CD4-positive, alpha-beta T cell treated with Interleukin-6 at 100 ng/mL for 8 hours (primary cell): Measurements from ENCODE around the gene E4F1.
A peak's percentile ranks its signal among the peaks of the same experiment; 100 is the strongest.
"Not testable (repeated sequence)": the region's sequence is repeated elsewhere in the genome, so short reads cannot be mapped to it uniquely, and the experiment has no call there.

Experiments
- DNase-seq: peaks from one replicate; pipeline ENCODE4 v3.0.0-alpha.2; 2020; ENCODE audit warnings: mixed read lengths, low spot score

Gene E4F1

DNA sequence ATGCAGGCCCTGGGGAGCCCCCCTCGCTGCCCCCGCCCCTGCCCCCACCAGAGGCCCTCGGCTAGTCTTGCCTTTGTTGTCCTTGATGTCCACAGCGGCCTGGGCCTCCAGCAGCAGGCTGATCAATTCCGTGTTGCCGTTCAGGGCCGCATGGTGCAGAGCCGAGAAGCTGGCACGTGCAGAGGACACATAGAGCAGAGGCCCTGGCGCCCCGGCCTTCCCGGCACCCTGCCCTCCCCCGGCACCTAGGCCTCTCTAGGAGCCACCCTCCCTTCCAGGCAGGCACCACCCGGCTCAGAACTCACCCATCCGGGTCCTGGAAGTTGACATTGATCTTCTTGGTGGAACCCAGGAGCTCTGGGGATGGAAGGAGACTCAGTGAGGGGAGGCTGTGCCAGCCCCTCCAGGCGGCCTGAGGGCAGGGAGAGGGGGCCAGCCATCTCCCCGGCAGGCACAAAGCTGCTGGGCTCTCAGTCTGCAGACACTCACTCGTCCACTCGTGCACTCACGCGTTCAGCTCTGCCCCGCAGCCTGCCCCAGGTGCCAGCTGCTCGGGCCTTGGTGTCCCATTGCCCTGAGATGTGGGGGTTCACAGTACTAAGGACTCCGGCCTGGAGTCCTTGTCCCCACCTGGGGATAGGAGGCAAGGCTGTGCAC lies 33.3 kb upstream of the E4F1 start:
- DNase-seq, result no peak

- DNase-seq, result no peak
These were observed 32.5 kb upstream of the E4F1 start for GRCh38 chr16:2190659-2191445.

GRCh38 chr16:2191446-2191706 lies 32.0 kb upstream of the E4F1 start:
- no peak for DNase-seq

GRCh38 chr16:2194166-2194834 lies 29.1 kb upstream of the E4F1 start:
- DNase-seq, result no peak

DNA sequence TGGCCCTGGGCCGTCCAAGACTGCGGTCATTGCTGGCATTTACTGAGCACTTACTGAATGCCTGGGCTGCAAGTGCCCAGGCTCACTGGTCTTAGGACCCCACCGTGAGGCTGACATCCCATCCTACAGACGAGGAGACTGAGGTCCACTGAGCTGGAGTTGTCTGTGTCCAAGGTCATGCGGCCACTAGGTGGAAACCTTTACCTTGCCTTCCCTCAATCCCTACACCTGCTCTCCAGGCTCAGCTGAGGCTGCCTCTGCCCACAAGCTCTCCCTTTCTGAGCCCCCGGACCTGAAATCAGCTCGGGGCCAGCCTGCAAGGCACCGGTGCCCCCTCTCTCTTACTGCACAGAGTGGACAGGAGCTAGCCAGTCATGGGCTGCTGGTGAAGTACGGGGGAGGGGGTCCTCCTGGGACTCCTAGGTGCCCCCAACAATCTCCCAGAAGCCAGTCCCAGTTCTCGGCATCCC lies 28.5 kb upstream of the E4F1 start:
- peak; percentile 67 for DNase-seq

- no peak for DNase-seq
These were observed 27.8 kb upstream of the E4F1 start for GRCh38 chr16:2195322-2196161.

- DNase-seq, result no peak
These were observed 27.0 kb upstream of the E4F1 start, which contains the start of gene CASKIN1 for GRCh38 chr16:2196162-2196980. Gene CASKIN1 (minus strand): TSS chr16:2196605. CDS start chr16:2196432, 173 bp downstream.

DNA sequence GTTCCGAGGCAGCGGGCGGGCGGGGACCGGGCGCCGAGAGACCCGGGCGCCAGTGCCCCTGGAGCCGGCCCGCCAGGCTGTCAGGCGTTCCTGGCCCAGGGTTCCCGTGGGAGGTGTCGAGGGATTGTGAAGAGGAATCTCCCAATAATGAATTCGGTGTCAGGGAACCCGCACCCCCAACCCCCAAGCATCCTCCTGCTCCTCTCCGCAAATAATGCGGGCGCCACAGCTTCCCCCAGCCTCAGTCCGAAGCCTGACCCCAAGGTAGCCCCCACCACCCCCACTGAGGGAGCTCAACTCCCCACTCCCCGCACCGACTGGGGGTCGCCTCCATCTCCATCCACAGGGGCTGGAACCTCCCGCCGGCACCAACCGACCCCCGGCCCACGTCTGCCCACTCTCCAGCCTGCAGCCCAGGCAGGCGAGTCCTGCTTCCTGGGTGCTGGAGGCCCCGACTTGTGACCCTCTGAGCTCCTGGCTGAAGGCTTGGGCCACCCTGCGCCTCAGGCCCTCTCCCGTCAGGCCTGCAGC lies 26.3 kb upstream of the E4F1 start:
- no peak for DNase-seq

DNA sequence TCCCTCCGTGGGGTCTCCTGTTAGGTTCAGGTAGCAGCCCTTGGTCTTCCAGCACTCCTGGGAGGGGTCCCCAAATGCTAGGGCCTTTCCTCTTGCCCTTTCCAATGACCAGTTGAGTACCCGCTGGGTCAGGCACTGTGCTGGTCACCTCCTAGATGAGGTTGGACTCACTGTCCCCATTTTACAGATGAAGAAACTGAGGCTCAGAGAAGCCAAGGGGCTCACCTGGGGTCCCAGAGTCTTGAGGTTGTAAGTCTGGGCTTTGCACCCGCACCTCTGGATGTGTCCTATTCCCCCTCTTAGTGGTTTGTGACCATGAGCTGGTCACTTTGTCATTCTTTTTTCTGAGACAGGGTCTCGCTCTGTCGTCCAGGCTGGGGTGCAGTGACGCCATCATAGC lies 25.6 kb upstream of the E4F1 start:
- DNase-seq, result no peak

GRCh38 chr16:2198283-2198682 lies 25.1 kb upstream of the E4F1 start:
- DNase-seq, result no peak

GRCh38 chr16:2199095-2199494 lies 24.3 kb upstream of the E4F1 start:
- no peak for DNase-seq

- DNase-seq, result no peak
These were observed 23.7 kb upstream of the E4F1 start for GRCh38 chr16:2199621-2200139.

GRCh38 chr16:2200313-2200712 lies 23.1 kb upstream of the E4F1 start:
- no peak for DNase-seq

DNA sequence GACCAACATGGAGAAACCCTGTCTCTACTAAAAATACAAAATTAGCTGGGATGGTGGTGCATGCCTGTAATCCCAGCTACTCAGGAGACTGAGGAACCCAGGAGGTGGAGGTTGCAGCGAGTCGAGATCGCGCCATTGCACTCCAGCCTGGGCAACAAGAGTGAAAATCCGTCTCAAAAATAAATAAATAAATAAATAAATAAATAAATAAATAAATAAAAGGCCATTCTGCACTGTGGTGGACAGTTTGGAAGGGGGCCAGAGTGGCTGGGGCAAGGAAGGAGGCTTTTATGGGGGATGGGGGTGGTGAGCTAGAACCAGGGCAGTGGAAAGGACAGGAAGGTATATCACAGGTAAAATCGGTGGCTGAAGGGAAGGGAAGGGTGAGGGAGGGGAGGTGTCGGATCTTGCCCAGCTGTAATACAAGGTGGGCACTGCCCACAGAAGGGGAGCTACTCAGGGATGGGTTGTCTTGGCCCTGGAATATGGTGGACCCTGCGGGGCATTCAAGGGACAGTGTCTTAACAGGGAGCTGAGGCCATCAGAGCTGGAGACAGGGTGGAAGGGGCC lies 20.2 kb upstream of the E4F1 start:
- not testable (repeated sequence) for DNase-seq

DNA sequence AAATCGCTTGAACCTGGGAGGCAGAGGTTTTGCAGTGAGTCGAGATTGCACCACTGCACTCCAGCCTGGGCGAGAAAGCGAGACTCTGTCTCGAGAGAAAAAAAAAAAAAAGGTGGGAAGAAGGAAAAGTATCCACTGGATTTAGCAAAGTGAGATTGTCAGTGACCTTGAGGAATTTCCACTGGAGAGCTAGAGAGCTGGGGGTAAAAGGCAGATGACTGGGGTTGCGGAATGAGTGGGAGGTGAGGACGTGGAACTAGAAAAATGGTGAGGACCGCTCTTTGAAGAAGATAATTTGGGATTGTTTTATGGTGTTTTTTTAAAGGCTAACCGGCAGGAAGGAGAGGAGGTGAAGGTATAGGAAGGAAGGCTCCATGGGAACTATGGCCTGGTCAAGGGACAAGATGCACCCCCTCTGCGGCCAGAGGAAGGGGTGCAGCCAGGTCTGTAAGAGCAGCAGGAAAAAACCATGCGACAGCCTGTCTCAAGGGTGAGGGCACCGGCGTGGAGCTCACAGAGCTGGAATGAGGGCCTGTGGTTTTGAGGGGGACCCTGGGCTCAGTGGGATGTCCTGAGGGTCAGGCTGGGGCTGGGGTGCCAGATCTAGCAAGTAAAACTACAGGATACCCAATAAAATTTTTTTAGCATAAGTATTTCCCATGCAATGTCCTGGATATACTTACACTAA lies 18.8 kb upstream of the E4F1 start:
- no peak for DNase-seq

DNA sequence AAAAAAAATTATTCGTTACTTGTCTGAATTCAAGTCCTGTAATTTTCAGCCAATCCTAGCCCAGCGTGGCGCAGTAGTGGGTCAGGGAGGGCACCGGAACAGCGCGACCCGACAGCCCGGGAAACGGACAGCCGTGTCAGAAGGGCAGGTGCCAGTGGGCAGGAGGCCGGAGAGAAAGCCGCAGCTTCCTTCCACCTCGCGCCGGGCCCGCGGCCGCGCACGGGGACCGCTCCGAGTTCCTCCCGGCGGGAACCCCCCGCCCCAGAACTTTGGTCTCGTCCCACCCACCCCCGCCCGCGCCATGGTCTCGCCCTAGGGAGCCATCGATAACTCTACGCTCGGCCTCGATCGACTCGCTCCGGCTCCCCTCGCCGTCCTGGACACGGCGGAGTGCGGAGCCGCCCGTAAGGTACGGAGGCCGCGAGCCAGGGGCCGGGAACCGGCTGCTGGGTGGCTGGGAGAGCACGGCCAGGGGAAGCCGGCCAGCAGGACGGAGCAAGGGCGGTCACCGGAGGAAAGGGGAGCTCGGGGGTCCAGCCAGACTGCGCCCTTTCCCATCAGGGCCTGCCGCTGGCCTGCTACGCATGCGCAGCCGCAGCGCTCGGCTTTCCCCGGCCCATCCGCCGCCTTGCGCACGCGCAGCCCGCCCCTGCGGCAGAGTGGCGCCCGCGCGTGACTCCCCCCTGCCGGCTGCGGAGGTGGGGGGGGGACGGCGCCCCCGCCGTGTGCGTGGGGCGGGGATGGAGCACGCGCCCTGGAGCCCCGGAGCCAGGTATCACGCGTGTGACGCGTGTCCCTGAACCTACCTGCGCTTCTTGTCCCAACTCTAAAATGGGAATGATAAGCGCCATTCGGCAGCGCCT lies 18.1 kb upstream of the E4F1 start, which contains the start of gene MLST8:
Gene MLST8, plus strand, starts transcription at position 351 of the 863 bp plus-strand sequence. CDS start 632 bp downstream, outside the sequence.
- peak; percentile 91 for DNase-seq

DNA sequence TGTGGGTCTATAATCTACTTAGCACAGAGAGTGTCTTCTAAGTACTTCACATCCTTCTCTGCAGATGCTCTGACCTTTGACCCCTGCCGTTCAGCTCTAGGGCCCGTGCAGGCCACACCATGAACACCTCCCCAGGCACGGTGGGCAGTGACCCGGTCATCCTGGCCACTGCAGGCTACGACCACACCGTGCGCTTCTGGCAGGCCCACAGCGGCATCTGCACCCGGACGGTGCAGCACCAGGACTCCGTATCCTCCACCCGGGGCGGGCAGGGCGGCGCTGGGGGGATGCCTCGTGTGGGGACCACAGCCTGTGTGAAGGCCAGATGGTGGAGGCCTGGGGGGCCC lies 17.5 kb upstream of the E4F1 start:
- no peak for DNase-seq

- no peak for DNase-seq
These were observed 17.0 kb upstream of the E4F1 start for GRCh38 chr16:2206420-2206779.
